GM13976 (cell line): ENCODE measurements around the gene ADGRL2.
"Not testable (repeated sequence)": the region's sequence is repeated elsewhere in the genome, so short reads cannot be mapped to it uniquely, and the experiment has no call there.

Source experiments
- DNase-seq: peaks from one replicate; pipeline ENCODE4 v3.0.0; 2012; ENCODE audit warnings: low spot score
- in situ Hi-C: fragments of 300-500 bp; cut with MboI; formaldehyde crosslinking; loops from one replicate; pipeline ENCODE4 v1.12.0; 2022; ENCODE audit warnings: low sequenced_read_pairs, mixed read lengths, inconsistent platforms; ENCODE audit not compliant: unreplicated experiment
- TF ChIP-seq, protein P1 (sequence below): IDR thresholded peaks from 2 replicates; pipeline ENCODE4 v1.5.1; 2012; ENCODE audit warnings: borderline replicate concordance, mild to moderate bottlenecking; ENCODE audit not compliant: insufficient read depth; ENCODE audit errors: extremely low read depth, missing control alignments, control extremely low read depth

The ADGRL2 gene

DNA sequence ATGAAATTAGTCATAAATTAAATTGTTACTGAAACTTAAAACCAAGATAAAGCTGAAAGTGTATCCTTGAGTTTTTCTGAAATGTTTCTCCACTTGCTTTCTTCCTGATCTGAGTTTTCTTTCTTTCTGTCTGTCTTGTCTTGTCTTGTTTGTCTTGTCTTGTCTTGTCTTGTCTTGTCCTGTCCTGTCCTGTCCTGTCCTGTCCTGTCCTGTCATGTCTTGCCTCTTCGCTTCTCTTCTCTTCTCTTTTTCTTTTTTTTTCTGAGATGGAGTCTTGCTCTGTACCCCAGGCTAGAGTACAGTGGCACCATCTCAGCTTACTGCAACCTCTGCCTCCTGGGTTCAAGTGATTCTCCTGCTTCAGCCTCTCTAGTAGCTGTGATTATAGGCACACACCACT, 73.7 kb downstream of the ADGRL2 start:
- TF ChIP-seq, protein P1, sequence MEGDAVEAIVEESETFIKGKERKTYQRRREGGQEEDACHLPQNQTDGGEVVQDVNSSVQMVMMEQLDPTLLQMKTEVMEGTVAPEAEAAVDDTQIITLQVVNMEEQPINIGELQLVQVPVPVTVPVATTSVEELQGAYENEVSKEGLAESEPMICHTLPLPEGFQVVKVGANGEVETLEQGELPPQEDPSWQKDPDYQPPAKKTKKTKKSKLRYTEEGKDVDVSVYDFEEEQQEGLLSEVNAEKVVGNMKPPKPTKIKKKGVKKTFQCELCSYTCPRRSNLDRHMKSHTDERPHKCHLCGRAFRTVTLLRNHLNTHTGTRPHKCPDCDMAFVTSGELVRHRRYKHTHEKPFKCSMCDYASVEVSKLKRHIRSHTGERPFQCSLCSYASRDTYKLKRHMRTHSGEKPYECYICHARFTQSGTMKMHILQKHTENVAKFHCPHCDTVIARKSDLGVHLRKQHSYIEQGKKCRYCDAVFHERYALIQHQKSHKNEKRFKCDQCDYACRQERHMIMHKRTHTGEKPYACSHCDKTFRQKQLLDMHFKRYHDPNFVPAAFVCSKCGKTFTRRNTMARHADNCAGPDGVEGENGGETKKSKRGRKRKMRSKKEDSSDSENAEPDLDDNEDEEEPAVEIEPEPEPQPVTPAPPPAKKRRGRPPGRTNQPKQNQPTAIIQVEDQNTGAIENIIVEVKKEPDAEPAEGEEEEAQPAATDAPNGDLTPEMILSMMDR, result no peak
- no peak for DNase-seq
- in situ Hi-C loops, result no loop called here

DNA sequence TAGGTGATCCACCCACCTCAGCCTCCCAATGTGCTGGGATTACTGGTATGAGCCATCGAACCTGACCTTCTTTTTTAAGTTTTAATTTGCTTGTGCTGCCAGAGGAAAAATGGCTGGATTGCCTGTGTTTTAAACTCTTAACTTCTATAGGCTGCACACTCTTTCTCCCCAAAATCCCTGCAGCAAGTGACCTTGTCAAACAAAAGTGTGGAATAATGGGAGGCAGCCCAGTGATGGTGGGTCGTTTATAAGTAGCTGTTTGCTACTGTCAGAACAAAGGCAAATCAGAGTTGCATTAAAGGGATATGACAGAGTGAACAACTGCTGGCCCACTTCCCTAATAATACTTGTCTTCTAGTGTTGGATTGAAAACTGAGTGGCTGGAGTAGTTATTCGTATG, 74.2 kb downstream of the ADGRL2 start:
- TF ChIP-seq, protein P1, result no peak
- in situ Hi-C loops, result no loop called here
- DNase-seq, result no peak

DNA sequence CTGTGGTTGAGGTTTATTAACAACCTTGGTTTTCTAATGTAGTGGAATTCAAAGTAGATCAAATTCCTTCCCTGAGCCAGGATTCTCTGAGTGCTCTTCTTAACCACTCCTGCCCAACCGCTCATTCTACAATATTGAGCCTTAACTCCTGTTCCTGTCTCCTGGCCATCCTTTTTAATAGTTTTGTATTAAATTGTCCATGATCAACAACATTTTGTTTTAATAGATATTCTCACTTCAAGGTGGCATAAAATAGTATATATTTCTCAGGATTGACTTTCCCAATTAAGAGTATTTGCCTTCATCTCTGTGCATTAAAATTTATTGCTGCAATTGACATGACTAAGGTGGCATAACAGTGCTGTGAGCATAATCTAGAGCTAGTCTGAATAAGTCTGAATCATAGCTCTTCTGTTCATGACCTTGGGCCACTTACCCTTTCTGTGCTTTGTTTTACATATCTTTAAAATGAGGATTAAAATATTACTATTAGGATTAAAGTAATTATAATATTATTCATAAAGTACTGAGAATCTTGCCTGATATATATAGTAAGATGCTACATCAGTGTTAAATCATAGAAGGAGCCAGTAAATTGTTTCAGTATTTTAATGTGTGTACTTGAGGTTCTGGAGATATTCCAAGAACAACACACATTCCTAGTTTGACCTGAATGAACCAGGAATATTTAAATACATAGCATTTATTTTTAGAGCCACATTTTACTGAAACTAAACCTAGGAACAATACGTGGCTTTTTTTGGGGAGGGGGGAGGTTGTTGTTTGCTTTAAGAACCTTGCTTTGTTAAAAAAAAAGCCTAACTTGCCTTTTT, 76.4 kb downstream of the ADGRL2 start:
- in situ Hi-C loops, result no loop called here
- DNase-seq, result no peak
- TF ChIP-seq, protein P1, result no peak

DNA sequence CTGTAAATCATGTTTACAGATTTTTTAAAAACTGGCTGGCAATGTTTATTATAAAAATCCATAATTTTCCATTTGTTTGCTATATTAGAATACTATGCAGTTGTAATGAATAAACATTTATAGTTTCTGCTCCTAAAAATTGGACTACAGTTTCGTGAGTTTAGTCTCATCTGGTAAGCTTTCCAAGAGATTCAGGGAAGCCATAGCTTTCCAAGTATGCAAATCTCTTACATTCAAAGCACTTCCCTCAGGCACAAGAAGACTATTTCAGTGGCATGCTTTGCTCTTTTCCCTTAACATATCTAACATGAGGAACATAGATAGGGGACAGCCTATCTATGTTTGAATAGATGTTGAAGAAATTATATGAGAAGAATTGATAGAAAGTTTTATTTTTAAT, 77.2 kb downstream of the ADGRL2 start:
- TF ChIP-seq, protein P1, result no peak
- DNase-seq, result no peak
- in situ Hi-C loops, result no loop called here

DNA sequence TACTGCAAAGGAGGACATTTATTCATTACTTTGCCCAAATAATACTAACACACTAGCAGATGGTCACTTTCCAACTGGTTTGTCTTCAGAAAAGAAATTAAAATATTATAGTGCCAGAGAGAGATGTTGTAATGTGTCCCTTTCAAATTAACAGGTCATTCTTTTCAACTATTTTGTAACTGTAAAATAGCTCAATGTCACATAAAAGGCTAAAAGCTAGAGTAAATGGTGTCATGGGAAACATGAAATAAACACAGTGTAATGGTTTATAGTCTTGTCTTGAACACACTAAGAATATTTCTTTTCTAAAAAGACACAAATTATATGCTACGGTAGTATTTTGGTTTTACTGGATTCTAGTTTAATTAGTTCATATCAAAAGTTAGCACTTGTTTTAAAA, 77.8 kb downstream of the ADGRL2 start:
- TF ChIP-seq, protein P1, result no peak
- no peak for DNase-seq
- in situ Hi-C loops, result no loop called here

DNA sequence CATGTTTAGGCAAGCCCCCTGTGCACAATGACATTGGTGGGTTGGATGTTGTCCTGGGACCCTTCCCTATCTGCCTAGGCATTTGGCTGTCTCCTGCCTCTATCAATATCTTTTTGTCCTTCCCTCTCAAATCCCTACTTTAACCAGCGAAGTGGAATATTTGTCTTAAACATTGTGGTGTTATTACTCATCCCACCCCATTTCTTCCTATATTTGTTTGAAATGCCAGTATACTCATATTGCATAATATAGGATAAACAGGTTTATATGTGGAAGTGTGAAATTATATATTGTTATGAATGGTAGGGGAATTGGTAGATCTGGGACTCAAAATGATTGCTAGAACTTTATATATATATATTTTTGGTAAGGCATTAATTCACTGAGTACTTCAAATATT, 80.0 kb downstream of the ADGRL2 start:
- DNase-seq, result no peak
- in situ Hi-C loops, result no loop called here
- TF ChIP-seq, protein P1, result no peak

DNA sequence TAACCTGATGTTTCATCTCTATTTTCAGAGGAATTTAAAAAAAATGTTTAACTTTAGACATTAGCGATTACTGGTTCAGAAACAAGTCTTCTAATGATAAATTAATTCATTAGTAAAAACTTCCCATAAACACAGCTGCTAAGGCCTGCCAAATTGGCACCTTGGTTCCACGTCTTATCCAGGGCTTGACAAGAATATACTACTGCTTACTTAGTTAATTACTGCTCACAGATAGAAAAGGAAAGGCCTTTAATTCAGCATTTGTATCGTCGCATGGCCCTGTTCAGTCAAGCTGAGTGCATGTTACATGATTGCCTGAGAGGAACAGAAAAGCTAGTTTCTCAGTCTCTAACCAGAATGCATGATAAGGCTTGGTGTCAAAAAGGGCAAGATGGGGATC, 84.6 kb downstream of the ADGRL2 start:
- no peak for DNase-seq
- in situ Hi-C loops, result no loop called here
- TF ChIP-seq, protein P1, result no peak

DNA sequence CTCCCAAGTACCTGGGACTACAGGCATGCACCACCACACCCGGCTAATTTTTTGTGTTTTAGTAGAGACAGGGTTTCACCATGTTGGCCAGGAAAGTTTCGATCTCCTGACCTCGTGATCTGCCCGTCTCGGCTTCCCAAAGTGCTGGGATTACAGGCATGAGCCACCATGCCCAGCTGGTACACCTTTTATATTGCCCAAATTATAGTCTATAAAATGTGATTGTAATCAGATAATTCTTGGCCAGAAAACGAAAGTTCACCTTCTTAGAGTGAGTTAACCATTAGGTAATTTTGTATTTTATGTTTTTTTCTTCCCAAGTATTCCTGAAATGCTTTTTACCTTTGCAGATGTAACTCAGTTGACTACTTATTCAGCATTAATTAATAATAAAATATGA, 85.6 kb downstream of the ADGRL2 start:
- in situ Hi-C loops, DNase-seq: not testable (repeated sequence)
